Adrenal gland (tissue), 12 donors: ENCODE data around the gene E4F1. TPM values are rescaled to one million over a fixed set of nuclear protein-coding genes. Genes with fewer than 3 reads are reported as not detected.

Experiments used
- DNase-seq, 7 donors: peaks; one replicate each; pipeline ENCODE4 v3.0.0-alpha.2; 2019 to 2020
- H3K27ac ChIP-seq, 5 donors: fragments of 200-600 bp; sonication (generic) in 4 of 5; 1 replicate in 3 of 5; 2 replicates in 2 of 5; pipeline versions ENCODE4 v1.5.1 to v1.8.0; 2016 to 2020; ENCODE audit warnings: mild to moderate bottlenecking in 1 of 5
- H3K27me3 ChIP-seq: fragments of 200-600 bp; 2 replicates; pipeline ENCODE4 v1.8.0; 2021
- H3K36me3 ChIP-seq, 2 donors: fragments of 200-600 bp; replicated peaks in 1 of 2; 1 replicate in 1 of 2; 2 replicates in 1 of 2; pipeline versions ENCODE4 v1.5.1 to v1.8.0; 2018 to 2022
- H3K4me1 ChIP-seq, 2 donors: fragments of 200-600 bp; replicated peaks in 1 of 2; 1 replicate in 1 of 2; 2 replicates in 1 of 2; pipeline versions ENCODE4 v1.5.1 to v1.8.0; 2018 to 2021
- H3K4me3 ChIP-seq, 4 donors: fragments of 200-600 bp; sonication (generic) in 3 of 4; one replicate each; pipeline ENCODE4 v1.5.1; 2016 to 2018
- H3K9me3 ChIP-seq, 3 donors: fragments of 200-600 bp; sonication (generic) in 1 of 3; replicated peaks in 1 of 3; 1 replicate in 2 of 3; 2 replicates in 1 of 3; pipeline versions ENCODE4 v1.5.1 to v1.8.0; 2016 to 2021
- CTCF ChIP-seq, 6 experiments: fragments of 450-650 bp in 4 of 6; fragments of 200-600 bp in 2 of 6; sonication (generic) in 1 of 6; IDR thresholded peaks; 1 replicate in 5 of 6; 2 replicates in 1 of 6; pipeline versions ENCODE4 v1.5.1 to v1.8.0; 2016 to 2021; ENCODE audit warnings: antibody characterized with exemption in 6 of 6, mild to moderate bottlenecking in 2 of 6, moderate library complexity in 1 of 6
- POLR2A ChIP-seq, 2 donors: fragments of 450-650 bp; IDR thresholded peaks; one replicate each; pipeline ENCODE4 v1.6.1; 2017; ENCODE audit warnings: antibody characterized with exemption in 2 of 2, mild to moderate bottlenecking in 2 of 2, moderate library complexity in 1 of 2
- WGBS, 4 donors: extraction: QIAGEN DNeasy Blood & Tissue Kit in 2 of 4; methylation state at CpG; one replicate each; pipeline versions ENCODE4 v1.1.5 to v1.1.7; 2013 to 2017; 5-methylcytosine and 5-hydroxymethylcytosine counted together
- intact Hi-C, 2 donors: fragments of 100-400 bp; cut with DNase I; formaldehyde crosslinking; loops; one replicate each; pipeline versions ENCODE4 v1.14.1 to v1.15.0; 2022 to 2023
- polyA plus RNA-seq, 3 donors: library from polyadenylated mRNA; stranded (reverse); fragments of 200-250 nt in 2 of 3; fragments of 350-450 nt in 1 of 3; fragmentation: Illumina TruSeq in 1 of 3; extraction: RNeasy Lipid Tissue Mini Kit (QIAGEN cat#74804) in 1 of 3; gene quantifications; one replicate each; pipeline ENCODE4 v1.2.3, GENCODE V29; 2013 to 2014
- total RNA-seq, 9 donors: library from RNA; depleted of rRNA in 4 of 9; stranded (reverse); fragments of >200 nt in 4 of 9; fragments of 120-200 nt in 1 of 9; fragmentation: NEBNext Ultra II Directional in 1 of 9; extraction: Animal tissue kit (Norgen Biotek cat#: 25700) in 1 of 9; gene quantifications; one replicate each; pipeline versions ENCODE4 v1.1.0 to v1.2.4, GENCODE V29; 2013 to 2023
- donor health status: healthy with polysubstance abuse.
- donor health status: Bipolar disorder and iron deficiency.
- donor health status: DM: yes; HTN: yes; CAD: no.
- donor health status: DM: no; HTN: no; CAD: no.
- donor health status: DM: no; HTN: no; CAD: no.
- donor health status: DM: yes; HTN: yes; CAD: no.

E4F1 gene
- total and polyA plus RNA-seq, 12 donors: 2.9 to 121 (median 27.1) TPM

GRCh38 chr16:2180962-2181923 is 42.1 kb upstream of the E4F1 start:
- 87 to 100% (median 90%) methylated on average over 8 to 46 of the region's 46 CpGs for WGBS, 4 donors

GRCh38 chr16:2181952-2182351 is 41.4 kb upstream of the E4F1 start:
- Histone ChIP-seq H3K27ac (no peak overlapping the region), H3K4me3 (no peak overlapping the region), H3K27me3 (no peaks in the 10 kb centered on the region), H3K36me3 (peaks cover 0 to 6% of the 10 kb centered on the region in 2 donors), H3K9me3 (no peaks in the 10 kb centered on the region), H3K4me1 (no peaks in the 10 kb centered on the region)
- intact Hi-C loops: no loop called here
- no peak for DNase-seq
- WGBS, 4 donors: 91 to 94% (median 92%) methylated on average over 10 to 20 of the region's 20 CpGs
- TF ChIP-seq CTCF (IDR thresholded peaks at IDR 0.05) (no peak), POLR2A (IDR thresholded peaks at IDR 0.05) (no peak)

More at GRCh38 chr16:2180962-2181923, 42.1 kb upstream of the E4F1 start:
- Histone ChIP-seq H3K27ac (no peak overlapping the region), H3K4me3 (no peak overlapping the region), H3K36me3 (peaks cover 0 to 13% of the 10 kb centered on the region in 2 donors), H3K9me3 (no peaks in the 10 kb centered on the region), H3K4me1 (no peaks in the 10 kb centered on the region), H3K27me3 (no peaks in the 10 kb centered on the region)
- TF ChIP-seq CTCF (IDR thresholded peaks at IDR 0.05): no peak
- TF ChIP-seq POLR2A (IDR thresholded peaks at IDR 0.05): no peak
- intact Hi-C loops: no loop called here
- no peak for DNase-seq

GRCh38 chr16:2183671-2184070 is 39.7 kb upstream of the E4F1 start:
- Histone ChIP-seq H3K27me3 (no peaks in the 10 kb centered on the region), H3K4me1 (no peaks in the 10 kb centered on the region), H3K27ac (no peak overlapping the region), H3K9me3 (no peaks in the 10 kb centered on the region), H3K36me3 (no peaks in the 10 kb centered on the region), H3K4me3 (no peak overlapping the region)
- no peak for DNase-seq
- intact Hi-C loops: no loop called here
- TF ChIP-seq CTCF (IDR thresholded peaks at IDR 0.05): no peak
- no peak for TF ChIP-seq POLR2A (IDR thresholded peaks at IDR 0.05)
- 93 to 100% (median 96%) methylated on average over 15 to 30 of the region's 30 CpGs for WGBS, 4 donors

- Histone ChIP-seq H3K27me3 (no peaks in the 10 kb centered on the region), H3K9me3 (no peaks in the 10 kb centered on the region), H3K36me3 (no peaks in the 10 kb centered on the region), H3K4me1 (no peaks in the 10 kb centered on the region), H3K27ac (no peak overlapping the region), H3K4me3 (no peak overlapping the region)
- intact Hi-C loops: no loop called here
- no peak for TF ChIP-seq CTCF (IDR thresholded peaks at IDR 0.05)
- no peak for TF ChIP-seq POLR2A (IDR thresholded peaks at IDR 0.05)
- no peak for DNase-seq
- 89 to 91% (median 89%) methylated on average over 10 to 19 of the region's 19 CpGs for WGBS, 4 donors
These were observed 39.0 kb upstream of the E4F1 start for GRCh38 chr16:2184346-2184745.
